Heart left ventricle (tissue), 16 donors: ENCODE measurements around the gene KLHL35. TPM values are rescaled to one million over a fixed set of nuclear protein-coding genes. Genes with fewer than 3 reads are reported as not detected.
"Not testable (repeated sequence)": the region's sequence is repeated elsewhere in the genome, so short reads cannot be mapped to it uniquely, and the experiment has no call there.

ENCODE experiments used
- ATAC-seq, 4 donors: fragments of 200-7000 bp; cut with Tn5 transposase; one replicate each; pipeline ENCODE4 v1.9.1; 2020 to 2022; ENCODE audit warnings: moderate library complexity in 4 of 4, mild to moderate bottlenecking in 3 of 4, moderate number of reproducible peaks in 1 of 4
- DNase-seq, 5 donors: peaks; one replicate each; pipeline ENCODE4 v3.0.0-alpha.2; 2020
- H3K27ac ChIP-seq, 12 donors: fragments of 200-600 bp; sonication (generic) in 4 of 12; one replicate each; pipeline versions ENCODE4 v1.5.0 to v1.8.0; 2016 to 2022; ENCODE audit warnings: mild to moderate bottlenecking in 2 of 12
- H3K27me3 ChIP-seq, 9 donors: fragments of 200-600 bp; sonication (generic) in 2 of 9; one replicate each; pipeline versions ENCODE4 v1.5.1 to v1.8.0; 2016 to 2022; ENCODE audit warnings: mild to moderate bottlenecking in 3 of 9
- H3K36me3 ChIP-seq, 9 donors: fragments of 200-600 bp; sonication (generic) in 2 of 9; one replicate each; pipeline versions ENCODE4 v1.5.0 to v1.8.0; 2018 to 2022; ENCODE audit warnings: mild to moderate bottlenecking in 2 of 9
- H3K4me1 ChIP-seq, 12 donors: fragments of 200-600 bp; sonication (generic) in 4 of 12; one replicate each; pipeline versions ENCODE4 v1.5.0 to v1.8.0; 2016 to 2022; ENCODE audit warnings: mild to moderate bottlenecking in 3 of 12
- H3K4me3 ChIP-seq, 12 donors: fragments of 200-600 bp; sonication (generic) in 4 of 12; one replicate each; pipeline versions ENCODE4 v1.5.0 to v1.8.0; 2017 to 2022; ENCODE audit warnings: mild to moderate bottlenecking in 9 of 12, moderate library complexity in 4 of 12
- H3K9me3 ChIP-seq, 12 donors: fragments of 200-600 bp; sonication (generic) in 4 of 12; one replicate each; pipeline versions ENCODE4 v1.5.0 to v1.8.0; 2016 to 2022; ENCODE audit warnings: mild to moderate bottlenecking in 1 of 12
- CTCF ChIP-seq, 12 donors: fragments of 200-600 bp; sonication (generic) in 4 of 12; IDR thresholded peaks; one replicate each; pipeline versions ENCODE4 v1.5.0 to v1.8.0; 2018 to 2022; ENCODE audit warnings: antibody characterized with exemption in 12 of 12, mild to moderate bottlenecking in 5 of 12
- POLR2A ChIP-seq, 2 donors: fragments of 450-650 bp; IDR thresholded peaks; one replicate each; pipeline ENCODE4 v1.6.1; 2017; ENCODE audit warnings: antibody characterized with exemption in 2 of 2, mild to moderate bottlenecking in 2 of 2, moderate library complexity in 2 of 2
- WGBS, 4 donors: extraction: QIAGEN DNeasy Blood & Tissue Kit in 2 of 4; methylation state at CpG; one replicate each; pipeline versions ENCODE4 v1.1.5 to v1.1.7; 2013 to 2018; 5-methylcytosine and 5-hydroxymethylcytosine counted together
- intact Hi-C, 10 donors: fragments of 100-400 bp; cut with DNase I; formaldehyde crosslinking; loops; one replicate each; pipeline versions ENCODE4 v1.11.1 to v1.14.2; 2022
- polyA plus RNA-seq, 2 donors: library from polyadenylated mRNA; stranded (reverse); fragments of 200-250 nt; gene quantifications; one replicate each; pipeline ENCODE4 v1.2.3, GENCODE V29; 2013
- total RNA-seq, 9 donors: library from RNA; depleted of rRNA in 2 of 9; stranded (reverse); fragments of >200 nt in 2 of 9; fragmentation: NEBNext Ultra II Directional in 3 of 9; extraction: Animal tissue kit (Norgen Biotek cat#: 25700) in 3 of 9; gene quantifications; one replicate each; pipeline versions ENCODE4 v1.1.0 to v1.2.4, GENCODE V29; 2016 to 2023
- donor health status: ischemic (EF 13 %, LVEDD 7.1; RV severe dilation, severe dysfunction).
- donor health status: healthy with polysubstance abuse.
- donor health status: DM: no; HTN: yes; CAD: no.
- donor health status: DM: no; HTN: no; CAD: no.
- donor health status: ischemic (EF 25% LVEDD 6.9; RV normal size, moderate dysfunction).
- donor health status: ischemic (EF 25% LVEDD 5.7; RV mildly dilated, moderate dysfunction).
- donor health status: healthy.
- donor health status: DM: yes; HTN: yes; CAD: no.
- donor health status: ischemic (EF 35%, LVEDD 5.7; RV mildly dilated, moderate dysfunction).
- donor health status: nonischemic (EF 11% LVEDD 7.7; RV severe dilation, severe dysfunction).
- donor health status: DM: yes; HTN: yes; CAD: no.
- donor health status: PGD.
- donor health status: ischemic (EF 29% LVEDD 5.4; RV normal size, mild dysfunction).
- donor health status: nonischemic (EF 23%, LVEDD 6.1; RV moderate dilation, normal function).

The KLHL35 gene
- total and polyA plus RNA-seq, 11 donors, result 0.11 to 1.1 (median 0.45) TPM; not detected in 1

- ATAC-seq (no peak), DNase-seq (no peak)
- Histone ChIP-seq H3K4me3 (no peak overlapping the region), H3K27me3 (no peaks in the 10 kb centered on the region), H3K4me1 (peaks cover 0 to 25% (median 9%) of the 10 kb centered on the region in 12 donors), H3K27ac (peak overlapping the region in 1 of 12 donors; percentile 5), H3K9me3 (no peaks in the 10 kb centered on the region), H3K36me3 (peaks cover 0 to 25% (median 12%) of the 10 kb centered on the region in 9 donors)
- intact Hi-C loops, result no loop called here
- 68 to 85% (median 72%) methylated on average over 10 to 11 of the region's 11 CpGs for WGBS, 4 donors
- TF ChIP-seq POLR2A (IDR thresholded peaks at IDR 0.05) (no peak), CTCF (IDR thresholded peaks at IDR 0.05) (no peak)
Observed at GRCh38 chr11:75421035-75421602, 11.9 kb downstream of the KLHL35 start.

- ATAC-seq (no peak), DNase-seq (no peak)
- 86 to 89% (median 87%) methylated on average over 13 to 14 of the region's 14 CpGs for WGBS, 4 donors
- H3K9me3 ChIP-seq, result no peaks in the 10 kb centered on the region
- H3K4me3 ChIP-seq, result no peak overlapping the region
- H3K27ac ChIP-seq, result peak overlapping the region in 1 of 12 donors; percentile 5
- H3K27me3 ChIP-seq, result no peaks in the 10 kb centered on the region
- peaks cover 0 to 29% (median 12%) of the 10 kb centered on the region in 9 donors for H3K36me3 ChIP-seq
- TF ChIP-seq POLR2A (IDR thresholded peaks at IDR 0.05) (no peak), CTCF (IDR thresholded peaks at IDR 0.05) (no peak)
- intact Hi-C loops, result no loop called here
- H3K4me1 ChIP-seq, result peaks cover 0 to 25% (median 9%) of the 10 kb centered on the region in 12 donors
Observed at GRCh38 chr11:75420224-75421034, 12.6 kb downstream of the KLHL35 start.

GRCh38 chr11:75413864-75414263 is 19.1 kb downstream of the KLHL35 start:
- Histone ChIP-seq H3K27me3 (no peaks in the 10 kb centered on the region), H3K36me3 (peaks cover 0 to 44% (median 34%) of the 10 kb centered on the region in 9 donors), H3K4me3 (no peak overlapping the region), H3K9me3 (no peaks in the 10 kb centered on the region), H3K4me1 (peaks cover 0 to 11% (median 3%) of the 10 kb centered on the region in 12 donors), H3K27ac (no peak overlapping the region)
- TF ChIP-seq CTCF (IDR thresholded peaks at IDR 0.05) (no peak), POLR2A (IDR thresholded peaks at IDR 0.05) (no peak)
- WGBS, 4 donors, result 57 to 65% (median 64%) methylated on average over 2 of the region's 2 CpGs
- DNase-seq (no peak), ATAC-seq (peak in 1 of 4 donors; percentile 23)
- intact Hi-C loops, result no loop called here

GRCh38 chr11:75413146-75413545 is 19.9 kb downstream of the KLHL35 start:
- H3K4me1 ChIP-seq, H3K27ac ChIP-seq, intact Hi-C loops, DNase-seq, H3K27me3 ChIP-seq, H3K4me3 ChIP-seq, ATAC-seq, H3K9me3 ChIP-seq: not testable (repeated sequence)
- H3K36me3 ChIP-seq, result peaks cover 0 to 47% (median 39%) of the 10 kb centered on the region in 9 donors
- 79 to 84% (median 83%) methylated on average over 10 of the region's 10 CpGs for WGBS, 4 donors

GRCh38 chr11:75409971-75410370 is 23.0 kb downstream of the KLHL35 start:
- H3K36me3 ChIP-seq, result peaks cover 0 to 73% (median 58%) of the 10 kb centered on the region in 9 donors
- H3K27ac ChIP-seq, intact Hi-C loops, ATAC-seq, DNase-seq, H3K27me3 ChIP-seq, H3K4me1 ChIP-seq, H3K9me3 ChIP-seq, H3K4me3 ChIP-seq: not testable (repeated sequence)
- 91 to 100% (median 93%) methylated on average over 1 to 27 of the region's 33 CpGs; no CpG with 5 or more reads in 1 of the 4 donors for WGBS, 4 donors
